HEK293 (cell line): ENCODE measurements around the gene AFF3.

ENCODE experiments used
- CTCF ChIA-PET: fragments of 350-600 bp; formaldehyde crosslinking; extraction: SDS; loops from one replicate; lab custom pipeline; 2021; ENCODE audit warnings: antibody characterized with exemption; lab: Yijun Ruan, JAX
- POLR2A ChIA-PET: fragments of 300-600 bp; formaldehyde crosslinking; extraction: SDS; loops from one replicate; lab custom pipeline; 2020; ENCODE audit warnings: antibody characterized with exemption, inconsistent platforms; lab: Yijun Ruan, JAX
- H3K27ac ChIP-seq: fragments of 200-500 bp; sonication (Bioruptor generic); 2 replicates; pipeline ENCODE4 v1.5.1; 2014; ENCODE audit warnings: low read depth, low read length, control low read depth, inconsistent platforms; ENCODE audit errors: extremely low read depth
- H3K36me3 ChIP-seq, 2 experiments: fragments of 200-500 bp in 1 of 2; sonication (Bioruptor generic) in 1 of 2; 1 replicate in 1 of 2; 2 replicates in 1 of 2; pipeline ENCODE4 v1.5.1; 2014 to 2017; ENCODE audit warnings: inconsistent platforms in 2 of 2, low read length in 2 of 2; ENCODE audit not compliant: control insufficient read depth in 2 of 2, insufficient read depth in 1 of 2
- H3K4me1 ChIP-seq: fragments of 200-500 bp; sonication (Bioruptor generic); 2 replicates; pipeline ENCODE4 v1.5.1; 2014; ENCODE audit warnings: mild to moderate bottlenecking, low read length, inconsistent platforms; ENCODE audit not compliant: control insufficient read depth, insufficient read depth
- H3K4me3 ChIP-seq: 2 replicates; pipeline ENCODE4 v1.5.1; 2011; ENCODE audit warnings: low read depth, mild to moderate bottlenecking, control low read depth, low read length, moderate library complexity
- H3K9me3 ChIP-seq: fragments of 200-500 bp; sonication (Bioruptor generic); 2 replicates; pipeline ENCODE4 v1.5.1; 2014; ENCODE audit warnings: low read depth, low read length, inconsistent platforms; ENCODE audit not compliant: control insufficient read depth, insufficient read depth
- EGR2 ChIP-seq: fragments of 450-650 bp; formaldehyde crosslinking; IDR thresholded peaks from 2 replicates; pipeline ENCODE4 v1.5.1; 2016; ENCODE audit warnings: low read depth, missing biosample characterization, missing genetic modification characterization
- KLF10 ChIP-seq: fragments of 450-650 bp; IDR thresholded peaks from 2 replicates; pipeline ENCODE4 v1.5.1; 2018; ENCODE audit warnings: missing biosample characterization, mild to moderate bottlenecking, missing genetic modification characterization
- SCRT2 ChIP-seq: fragments of 450-650 bp; formaldehyde crosslinking; IDR thresholded peaks from 2 replicates; pipeline ENCODE4 v1.5.1; 2016; ENCODE audit warnings: missing biosample characterization, missing genetic modification characterization
- SP2 ChIP-seq: fragments of 450-650 bp; formaldehyde crosslinking; IDR thresholded peaks from 2 replicates; pipeline ENCODE4 v1.5.1; 2016; ENCODE audit warnings: missing biosample characterization, missing genetic modification characterization
- ZFHX2 ChIP-seq: fragments of 450-650 bp; formaldehyde crosslinking; conservative IDR thresholded peaks from 2 replicates; pipeline ENCODE4 v1.5.1; 2016; ENCODE audit warnings: missing biosample characterization, missing genetic modification characterization
- ZFP37 ChIP-seq: fragments of 450-650 bp; formaldehyde crosslinking; IDR thresholded peaks from 2 replicates; pipeline ENCODE4 v1.5.1; 2016; ENCODE audit warnings: missing biosample characterization, missing genetic modification characterization
- ZIC2 ChIP-seq: fragments of 450-650 bp; formaldehyde crosslinking; IDR thresholded peaks from 2 replicates; pipeline ENCODE4 v1.5.1; 2016; ENCODE audit warnings: missing biosample characterization, missing genetic modification characterization
- ZNF10 ChIP-seq: fragments of 450-650 bp; formaldehyde crosslinking; IDR thresholded peaks from 2 replicates; pipeline ENCODE4 v1.5.1; 2017; ENCODE audit warnings: missing biosample characterization, missing genetic modification characterization
- ZNF211 ChIP-seq: fragments of 450-650 bp; formaldehyde crosslinking; IDR thresholded peaks from 2 replicates; pipeline ENCODE4 v1.5.1; 2016; ENCODE audit warnings: low read depth, missing biosample characterization, missing genetic modification characterization
- ZNF23 ChIP-seq: fragments of 450-650 bp; formaldehyde crosslinking; IDR thresholded peaks from 2 replicates; pipeline ENCODE4 v1.5.1; 2016; ENCODE audit warnings: missing biosample characterization, missing genetic modification characterization, borderline replicate concordance
- ZNF366 ChIP-seq: fragments of 450-650 bp; formaldehyde crosslinking; conservative IDR thresholded peaks from 2 replicates; pipeline ENCODE4 v1.5.1; 2016; ENCODE audit warnings: missing biosample characterization, missing genetic modification characterization
- ZNF37A ChIP-seq: fragments of 450-650 bp; IDR thresholded peaks from 2 replicates; pipeline ENCODE4 v1.5.1; 2018; ENCODE audit warnings: missing biosample characterization, missing genetic modification characterization
- ZNF423 ChIP-seq: fragments of 450-650 bp; formaldehyde crosslinking; IDR thresholded peaks from 2 replicates; pipeline ENCODE4 v1.5.1; 2016; ENCODE audit warnings: missing biosample characterization, missing genetic modification characterization
- ZNF561 ChIP-seq: fragments of 450-650 bp; IDR thresholded peaks from 2 replicates; pipeline ENCODE4 v1.5.1; 2018; ENCODE audit warnings: missing biosample characterization, missing genetic modification characterization, borderline replicate concordance
- ZNF660 ChIP-seq: fragments of 450-650 bp; IDR thresholded peaks from 2 replicates; pipeline ENCODE4 v1.5.1; 2018; ENCODE audit warnings: missing biosample characterization, mild to moderate bottlenecking, missing genetic modification characterization
- ZNF707 ChIP-seq: fragments of 450-650 bp; formaldehyde crosslinking; IDR thresholded peaks from 2 replicates; pipeline ENCODE4 v1.5.1; 2016; ENCODE audit warnings: missing biosample characterization, missing genetic modification characterization
- TF ChIP-seq, protein P1 (sequence below): fragments of 450-650 bp; formaldehyde crosslinking; IDR thresholded peaks from 2 replicates; pipeline ENCODE4 v1.5.1; 2017; ENCODE audit warnings: missing biosample characterization, missing genetic modification characterization
- TF ChIP-seq, protein P2 (sequence below): fragments of 450-650 bp; formaldehyde crosslinking; IDR thresholded peaks from 2 replicates; pipeline ENCODE4 v1.5.1; 2017; ENCODE audit warnings: missing biosample characterization, missing genetic modification characterization
- TF ChIP-seq, protein P3 (sequence below): fragments of 450-650 bp; formaldehyde crosslinking; IDR thresholded peaks from 2 replicates; pipeline ENCODE4 v1.5.1; 2016; ENCODE audit warnings: missing biosample characterization, missing genetic modification characterization

AFF3 gene

DNA sequence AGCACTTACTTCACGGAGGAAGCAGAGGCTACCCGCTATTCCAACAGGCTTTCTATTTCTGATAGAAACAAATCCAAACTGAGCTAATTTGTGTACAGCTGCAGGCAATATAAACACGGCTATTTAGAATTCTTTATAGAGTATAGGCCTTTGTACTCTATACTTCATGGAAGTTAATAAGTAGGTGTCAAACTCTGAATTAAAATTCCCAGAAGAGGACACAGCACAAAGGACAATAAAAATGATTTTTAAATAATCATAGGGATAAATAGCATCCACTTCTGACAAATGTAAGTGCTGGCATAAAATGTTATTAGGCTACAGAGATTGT lies 261.5 kb downstream of the AFF3 start:
- no peaks in the 10 kb centered on the region for H3K36me3 ChIP-seq
- TF ChIP-seq, protein P1, sequence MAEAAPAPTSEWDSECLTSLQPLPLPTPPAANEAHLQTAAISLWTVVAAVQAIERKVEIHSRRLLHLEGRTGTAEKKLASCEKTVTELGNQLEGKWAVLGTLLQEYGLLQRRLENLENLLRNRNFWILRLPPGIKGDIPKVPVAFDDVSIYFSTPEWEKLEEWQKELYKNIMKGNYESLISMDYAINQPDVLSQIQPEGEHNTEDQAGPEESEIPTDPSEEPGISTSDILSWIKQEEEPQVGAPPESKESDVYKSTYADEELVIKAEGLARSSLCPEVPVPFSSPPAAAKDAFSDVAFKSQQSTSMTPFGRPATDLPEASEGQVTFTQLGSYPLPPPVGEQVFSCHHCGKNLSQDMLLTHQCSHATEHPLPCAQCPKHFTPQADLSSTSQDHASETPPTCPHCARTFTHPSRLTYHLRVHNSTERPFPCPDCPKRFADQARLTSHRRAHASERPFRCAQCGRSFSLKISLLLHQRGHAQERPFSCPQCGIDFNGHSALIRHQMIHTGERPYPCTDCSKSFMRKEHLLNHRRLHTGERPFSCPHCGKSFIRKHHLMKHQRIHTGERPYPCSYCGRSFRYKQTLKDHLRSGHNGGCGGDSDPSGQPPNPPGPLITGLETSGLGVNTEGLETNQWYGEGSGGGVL (tag by site-specific recombination), result no peak
- TF ChIP-seq ZNF707 (tag by site-specific recombination) (no peak), ZNF10 (tag by site-specific recombination) (no peak), ZNF211 (tag by site-specific recombination) (no peak), ZNF423 (tag by site-specific recombination) (no peak), ZNF561 (tag by site-specific recombination) (no peak), SCRT2 (tag by site-specific recombination) (no peak), SP2 (tag by site-specific recombination) (no peak), ZFP37 (tag by site-specific recombination) (no peak), KLF10 (tag by site-specific recombination) (no peak)
- TF ChIP-seq, protein P2, sequence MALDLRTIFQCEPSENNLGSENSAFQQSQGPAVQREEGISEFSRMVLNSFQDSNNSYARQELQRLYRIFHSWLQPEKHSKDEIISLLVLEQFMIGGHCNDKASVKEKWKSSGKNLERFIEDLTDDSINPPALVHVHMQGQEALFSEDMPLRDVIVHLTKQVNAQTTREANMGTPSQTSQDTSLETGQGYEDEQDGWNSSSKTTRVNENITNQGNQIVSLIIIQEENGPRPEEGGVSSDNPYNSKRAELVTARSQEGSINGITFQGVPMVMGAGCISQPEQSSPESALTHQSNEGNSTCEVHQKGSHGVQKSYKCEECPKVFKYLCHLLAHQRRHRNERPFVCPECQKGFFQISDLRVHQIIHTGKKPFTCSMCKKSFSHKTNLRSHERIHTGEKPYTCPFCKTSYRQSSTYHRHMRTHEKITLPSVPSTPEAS (tag by site-specific recombination), result no peak
- TF ChIP-seq, all 188 proteins: peak for 0
- no peak overlapping the region for H3K27ac ChIP-seq
- peaks cover 18% of the 10 kb centered on the region; the same call in 1 of the 2 replicates for H3K4me1 ChIP-seq
- ChIA-PET CTCF (no interaction called here), POLR2A (no interaction called here)
- no peaks in the 10 kb centered on the region for H3K9me3 ChIP-seq
- H3K4me3 ChIP-seq, result no peak overlapping the region

DNA sequence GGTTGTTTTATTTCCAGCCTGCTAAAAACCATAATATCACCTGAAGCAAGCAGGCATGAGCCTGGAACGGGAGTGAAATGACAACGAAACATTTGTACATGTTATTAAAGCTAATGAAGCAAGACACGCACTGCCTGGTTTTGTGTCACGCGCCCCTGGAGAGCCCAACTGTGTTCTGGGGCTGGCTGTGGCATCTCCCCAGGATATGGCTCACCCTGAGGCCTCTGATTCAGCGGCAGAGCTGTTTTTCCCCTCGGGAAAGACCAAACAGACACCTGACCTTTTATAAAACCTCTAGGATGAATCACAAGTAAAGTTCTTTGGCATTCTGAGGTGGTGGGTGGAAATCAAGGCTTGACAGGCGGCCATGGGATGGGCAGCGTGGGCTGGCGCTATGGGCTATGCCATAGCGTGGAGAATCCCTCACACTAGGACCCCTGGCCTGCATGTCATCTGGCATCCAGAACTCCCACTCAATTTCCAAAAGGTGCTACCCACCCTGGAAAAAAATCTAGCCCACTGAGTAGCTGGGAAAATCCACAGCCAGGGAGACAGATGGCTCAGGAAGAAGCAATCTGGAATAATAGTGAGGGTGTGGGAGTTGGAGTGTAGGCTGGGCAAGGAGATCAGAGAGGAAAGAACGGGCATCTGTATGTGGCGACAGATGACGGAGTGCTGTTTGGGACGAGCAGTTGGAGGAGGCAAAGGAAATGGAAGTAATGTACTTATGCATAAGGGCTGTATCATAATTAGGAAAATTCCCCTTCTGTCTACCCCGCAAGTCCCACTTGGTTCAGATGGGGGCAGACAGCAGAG lies 262.0 kb downstream of the AFF3 start:
- Histone ChIP-seq H3K4me3 (no peak overlapping the region), H3K27ac (no peak overlapping the region), H3K9me3 (no peaks in the 10 kb centered on the region), H3K36me3 (no peaks in the 10 kb centered on the region), H3K4me1 (peaks cover 18% of the 10 kb centered on the region; the same call in 1 of the 2 replicates)
- CTCF ChIA-PET, result interaction anchor here (0.5 to 0.8 kb wide), 2 partner anchors 34 to 117 kb away, joined by 3 to 4 read pairs; no protein-coding TSS in a partner anchor
- TF ChIP-seq ZNF366 (no peak), ZNF660 (tag by site-specific recombination) (no peak), ZIC2 (tag by site-specific recombination) (no peak), ZNF23 (tag by site-specific recombination) (no peak), ZNF37A (tag by site-specific recombination) (no peak), EGR2 (tag by site-specific recombination) (peak; percentile 84), ZFHX2 (tag by site-specific recombination) (peak; percentile 93)
- TF ChIP-seq, protein P3, sequence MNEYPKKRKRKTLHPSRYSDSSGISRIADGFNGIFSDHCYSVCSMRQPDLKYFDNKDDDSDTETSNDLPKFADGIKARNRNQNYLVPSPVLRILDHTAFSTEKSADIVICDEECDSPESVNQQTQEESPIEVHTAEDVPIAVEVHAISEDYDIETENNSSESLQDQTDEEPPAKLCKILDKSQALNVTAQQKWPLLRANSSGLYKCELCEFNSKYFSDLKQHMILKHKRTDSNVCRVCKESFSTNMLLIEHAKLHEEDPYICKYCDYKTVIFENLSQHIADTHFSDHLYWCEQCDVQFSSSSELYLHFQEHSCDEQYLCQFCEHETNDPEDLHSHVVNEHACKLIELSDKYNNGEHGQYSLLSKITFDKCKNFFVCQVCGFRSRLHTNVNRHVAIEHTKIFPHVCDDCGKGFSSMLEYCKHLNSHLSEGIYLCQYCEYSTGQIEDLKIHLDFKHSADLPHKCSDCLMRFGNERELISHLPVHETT (tag by site-specific recombination), result no peak
- POLR2A ChIA-PET, result no interaction called here
